Kidney (tissue), 14 donors: ENCODE data around the gene GUCA1A. TPM values are rescaled to one million over a fixed set of nuclear protein-coding genes. Genes with fewer than 3 reads are reported as not detected.
"Not testable (repeated sequence)": the region's sequence is repeated elsewhere in the genome, so short reads cannot be mapped to it uniquely, and the experiment has no call there.

ENCODE experiments used
- DNase-seq, 5 donors: peaks; one replicate each; pipeline ENCODE4 v3.0.0-alpha.2; 2013 to 2020
- FAIRE-seq: peaks from 2 replicates; lab custom pipeline; 2012; peaks lifted over from hg19 to GRCh38; lab: Jason Lieb, UNC
- H3K27ac ChIP-seq, 2 donors: one replicate each; pipeline ENCODE4 v1.7.0; 2013; ENCODE audit warnings: low read depth in 2 of 2, low read length in 2 of 2, inconsistent platforms in 1 of 2
- H3K27me3 ChIP-seq: one replicate; pipeline ENCODE4 v1.7.1; 2013; ENCODE audit warnings: low read length, inconsistent platforms; ENCODE audit not compliant: control insufficient read depth, insufficient read depth
- H3K36me3 ChIP-seq, 3 donors: one replicate each; pipeline versions ENCODE4 v1.7.0 to v1.7.1; 2013; ENCODE audit warnings: low read length in 3 of 3, control low read depth in 1 of 3, inconsistent platforms in 1 of 3; ENCODE audit not compliant: insufficient read depth in 3 of 3, control insufficient read depth in 2 of 3
- H3K4me1 ChIP-seq, 3 donors: one replicate each; pipeline versions ENCODE4 v1.7.0 to v1.7.1; 2013; ENCODE audit warnings: low read length in 3 of 3, inconsistent platforms in 1 of 3, low read depth in 1 of 3; ENCODE audit not compliant: control insufficient read depth in 2 of 3, insufficient read depth in 2 of 3
- H3K4me3 ChIP-seq, 3 donors: one replicate each; pipeline versions ENCODE4 v1.7.0 to v1.8.1; 2013; ENCODE audit warnings: low read length in 3 of 3, control low read depth in 1 of 3, inconsistent platforms in 1 of 3
- H3K9ac ChIP-seq, 3 donors: one replicate each; pipeline versions ENCODE4 v1.7.0 to v1.7.1; 2013; ENCODE audit warnings: low read length in 3 of 3, control low read depth in 1 of 3, inconsistent platforms in 1 of 3
- H3K9me3 ChIP-seq, 3 donors: one replicate each; pipeline versions ENCODE4 v1.7.0 to v1.7.1; 2013; ENCODE audit warnings: low read length in 3 of 3, control low read depth in 1 of 3, inconsistent platforms in 1 of 3; ENCODE audit not compliant: control insufficient read depth in 2 of 3, insufficient read depth in 1 of 3
- CTCF ChIP-seq: IDR thresholded peaks from 3 replicates; pipeline ENCODE4 v1.5.1; 2012; ENCODE audit warnings: mild to moderate bottlenecking, moderate library complexity, borderline replicate concordance; ENCODE audit not compliant: insufficient read depth; ENCODE audit errors: extremely low read depth
- intact Hi-C: fragments of 100-400 bp; cut with DNase I; formaldehyde crosslinking; loops from one replicate; pipeline ENCODE4 v1.11.1; 2022
- polyA plus RNA-seq: library from polyadenylated mRNA; stranded (reverse); fragments of 350-450 nt; fragmentation: Illumina TruSeq; extraction: RNeasy Lipid Tissue Mini Kit (QIAGEN cat#74804); gene quantifications from one replicate; pipeline ENCODE4 v1.2.3, GENCODE V29; 2014; ENCODE audit warnings: low read depth, low replicate concordance; ENCODE audit not compliant: insufficient read depth
- total RNA-seq: library from RNA; stranded (reverse); fragmentation: NEBNext Ultra II Directional; extraction: Animal tissue kit (Norgen Biotek cat#: 25700); gene quantifications from one replicate; pipeline ENCODE4 v1.2.1, GENCODE V29; 2021
- donor health status: control.
- donor health status: control.
- donor health status: control.
- donor health status: control.
- donor health status: control.
- donor health status: DM: yes; HTN: yes; CAD: no.
- donor health status: Normal renal cell carcinoma (clear cell type).

GUCA1A gene
- total and polyA plus RNA-seq, 2 donors from 2014 or later = not detected

GRCh38 chr6:42147138-42147562 lies 26.0 kb upstream of the GUCA1A start:
- intact Hi-C loops = no loop called here
- FAIRE-seq (no peak), DNase-seq (no peak)
- Histone ChIP-seq H3K9ac (no peak overlapping the region), H3K9me3 (no peaks in the 10 kb centered on the region), H3K36me3 (no peaks in the 10 kb centered on the region), H3K4me3 (no peak overlapping the region), H3K4me1 (peaks cover 0 to 4% (median 0%) of the 10 kb centered on the region in 3 donors), H3K27me3 (no peaks in the 10 kb centered on the region), H3K27ac (no peak overlapping the region)
- no peak for TF ChIP-seq CTCF

- Histone ChIP-seq H3K27me3 (no peaks in the 10 kb centered on the region), H3K27ac (no peak overlapping the region), H3K36me3 (no peaks in the 10 kb centered on the region), H3K9ac (no peak overlapping the region), H3K4me1 (no peaks in the 10 kb centered on the region), H3K4me3 (no peak overlapping the region), H3K9me3 (no peaks in the 10 kb centered on the region)
- FAIRE-seq = no peak
- DNase-seq = no peak
- no peak for TF ChIP-seq CTCF
- intact Hi-C loops = no loop called here
Measured at GRCh38 chr6:42148058-42148457, 25.1 kb upstream of the GUCA1A start.

- Histone ChIP-seq H3K27ac (no peak overlapping the region), H3K9ac (no peak overlapping the region), H3K4me1 (no peaks in the 10 kb centered on the region), H3K4me3 (no peak overlapping the region), H3K27me3 (no peaks in the 10 kb centered on the region), H3K9me3 (no peaks in the 10 kb centered on the region), H3K36me3 (no peaks in the 10 kb centered on the region)
- no peak for FAIRE-seq
- no peak for DNase-seq
- no peak for TF ChIP-seq CTCF
- intact Hi-C loops = no loop called here
Measured at GRCh38 chr6:42150254-42150653, 22.9 kb upstream of the GUCA1A start.

- H3K9me3 ChIP-seq = no peaks in the 10 kb centered on the region
- no peak overlapping the region for H3K9ac ChIP-seq
- intact Hi-C loops = no loop called here
- no peaks in the 10 kb centered on the region for H3K4me1 ChIP-seq
- no peak overlapping the region for H3K27ac ChIP-seq
- FAIRE-seq (no peak), DNase-seq (no peak)
- no peaks in the 10 kb centered on the region for H3K27me3 ChIP-seq
- H3K36me3 ChIP-seq = no peaks in the 10 kb centered on the region
- no peak overlapping the region for H3K4me3 ChIP-seq
- TF ChIP-seq CTCF = no peak
Measured at GRCh38 chr6:42152024-42152423, 21.1 kb upstream of the GUCA1A start.

- H3K27ac ChIP-seq, DNase-seq, intact Hi-C loops, H3K4me1 ChIP-seq, H3K9ac ChIP-seq, H3K9me3 ChIP-seq, FAIRE-seq, H3K4me3 ChIP-seq, H3K27me3 ChIP-seq, H3K36me3 ChIP-seq: not testable (repeated sequence)
Measured at GRCh38 chr6:42152528-42153213, 20.5 kb upstream of the GUCA1A start.
